GM11168 (cell line): ENCODE measurements around the gene MED15.

ENCODE experiments used
- in situ Hi-C: fragments of 300-500 bp; cut with MboI; formaldehyde crosslinking; loops from one replicate; pipeline ENCODE4 v1.12.0; 2022; ENCODE audit warnings: low sequenced_read_pairs; ENCODE audit not compliant: unreplicated experiment

The MED15 gene

DNA sequence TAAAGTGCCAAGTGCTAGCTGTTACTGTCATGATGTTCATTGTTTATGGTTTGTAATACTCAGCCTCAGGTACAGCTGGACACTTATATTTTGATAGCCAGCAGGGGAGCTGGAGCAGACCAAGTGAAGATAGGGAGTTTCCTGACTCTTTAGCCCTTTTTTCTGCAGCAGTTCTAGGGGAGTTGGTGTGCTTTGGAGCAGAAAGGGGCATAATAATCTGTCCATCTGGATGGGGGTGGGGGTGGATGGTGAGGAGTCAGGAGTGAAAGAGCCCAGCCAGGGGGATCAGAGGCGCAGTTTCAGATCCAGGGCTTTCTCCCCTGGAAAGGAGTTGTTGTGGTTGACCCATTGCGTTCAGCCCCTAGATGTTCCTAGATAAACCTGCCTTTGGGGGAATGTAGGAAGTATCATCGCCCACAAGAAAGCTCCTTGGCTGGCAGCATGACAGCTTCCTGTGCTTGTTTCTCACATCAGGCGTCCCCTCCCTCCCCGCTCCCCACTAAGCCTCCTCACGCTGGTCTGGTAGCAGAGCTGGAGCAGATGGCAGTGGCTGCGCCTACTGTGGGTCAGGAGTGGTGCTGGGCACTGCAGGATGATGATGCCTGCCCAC is 41.9 kb downstream of the MED15 start:
- in situ Hi-C loops = no loop called here

- in situ Hi-C loops = no loop called here
These were observed 42.8 kb downstream of the MED15 start for GRCh38 chr22:20550057-20550817.

DNA sequence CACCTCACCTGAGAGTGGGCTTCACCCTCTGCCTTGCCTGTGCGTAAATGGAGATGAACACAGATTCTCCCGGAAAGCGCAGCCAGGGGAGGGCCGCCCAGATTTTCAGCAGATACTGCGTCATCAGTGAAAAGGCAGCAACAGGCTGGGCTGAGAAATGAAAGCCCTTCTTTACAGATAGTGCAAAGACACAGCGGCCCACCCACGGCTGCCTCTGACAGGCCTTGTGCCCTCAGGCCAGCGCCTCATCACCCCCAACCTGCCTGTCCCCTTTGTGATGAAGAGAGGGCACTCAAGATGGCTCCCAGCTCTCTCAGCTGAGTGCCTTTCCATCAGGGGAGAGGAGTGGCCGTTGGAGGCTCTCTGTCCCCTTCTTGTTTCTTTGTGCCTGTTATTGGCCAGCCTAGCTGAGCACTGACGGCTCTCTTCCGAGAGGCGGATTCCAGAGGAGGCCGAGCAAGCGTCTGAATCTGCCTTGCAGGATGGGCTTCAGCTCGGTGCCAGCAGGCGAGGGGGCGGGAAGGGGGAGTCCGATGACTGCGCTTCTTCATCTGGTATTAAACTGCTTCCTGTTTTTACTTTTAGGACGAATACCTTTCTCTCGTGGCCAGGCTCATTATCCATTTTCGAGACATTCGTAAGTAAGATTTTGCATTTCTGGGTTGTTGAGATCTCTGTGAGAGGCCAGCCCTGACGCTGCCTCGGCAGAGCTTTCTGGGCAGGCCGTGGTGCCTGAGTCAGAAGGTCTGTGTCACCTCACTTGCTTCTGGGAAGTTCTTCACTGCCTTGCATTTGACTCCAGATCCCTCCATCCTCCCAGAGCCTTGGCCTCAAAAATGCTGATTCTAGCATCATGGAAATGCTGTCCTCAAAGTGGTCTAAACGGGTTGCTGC is 43.7 kb downstream of the MED15 start:
- in situ Hi-C loops = no loop called here

DNA sequence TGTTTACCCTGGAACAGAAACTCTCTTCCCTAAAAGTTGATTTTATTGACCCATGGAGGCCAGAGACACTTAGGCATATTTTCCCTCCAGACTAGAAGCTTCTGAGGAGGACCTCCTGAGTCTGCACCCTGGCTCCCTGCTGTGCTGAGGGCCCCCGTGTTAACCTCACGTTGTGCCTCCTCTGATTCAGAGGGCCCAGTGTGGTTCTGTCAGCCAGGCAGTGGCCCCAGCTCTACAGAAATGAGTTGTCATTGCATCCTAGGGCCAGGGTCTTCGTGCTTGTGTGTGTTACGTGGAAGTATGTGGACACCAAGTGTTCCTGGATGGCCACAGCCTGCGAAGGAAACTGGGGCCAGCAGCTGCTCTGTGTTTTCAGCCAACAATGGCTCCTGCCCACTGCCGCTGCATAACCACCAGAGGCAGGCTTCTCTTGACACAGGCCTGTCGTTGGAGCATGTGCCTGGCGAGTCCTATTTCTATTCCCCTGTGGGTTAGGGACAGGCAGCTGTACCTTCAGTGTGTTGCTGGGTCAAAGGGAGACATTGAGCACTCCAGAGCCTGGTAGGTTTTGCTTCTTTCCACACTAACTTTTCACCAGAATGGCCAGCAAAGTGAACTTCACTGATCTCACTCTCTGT is 44.5 kb downstream of the MED15 start:
- in situ Hi-C loops = no loop called here

DNA sequence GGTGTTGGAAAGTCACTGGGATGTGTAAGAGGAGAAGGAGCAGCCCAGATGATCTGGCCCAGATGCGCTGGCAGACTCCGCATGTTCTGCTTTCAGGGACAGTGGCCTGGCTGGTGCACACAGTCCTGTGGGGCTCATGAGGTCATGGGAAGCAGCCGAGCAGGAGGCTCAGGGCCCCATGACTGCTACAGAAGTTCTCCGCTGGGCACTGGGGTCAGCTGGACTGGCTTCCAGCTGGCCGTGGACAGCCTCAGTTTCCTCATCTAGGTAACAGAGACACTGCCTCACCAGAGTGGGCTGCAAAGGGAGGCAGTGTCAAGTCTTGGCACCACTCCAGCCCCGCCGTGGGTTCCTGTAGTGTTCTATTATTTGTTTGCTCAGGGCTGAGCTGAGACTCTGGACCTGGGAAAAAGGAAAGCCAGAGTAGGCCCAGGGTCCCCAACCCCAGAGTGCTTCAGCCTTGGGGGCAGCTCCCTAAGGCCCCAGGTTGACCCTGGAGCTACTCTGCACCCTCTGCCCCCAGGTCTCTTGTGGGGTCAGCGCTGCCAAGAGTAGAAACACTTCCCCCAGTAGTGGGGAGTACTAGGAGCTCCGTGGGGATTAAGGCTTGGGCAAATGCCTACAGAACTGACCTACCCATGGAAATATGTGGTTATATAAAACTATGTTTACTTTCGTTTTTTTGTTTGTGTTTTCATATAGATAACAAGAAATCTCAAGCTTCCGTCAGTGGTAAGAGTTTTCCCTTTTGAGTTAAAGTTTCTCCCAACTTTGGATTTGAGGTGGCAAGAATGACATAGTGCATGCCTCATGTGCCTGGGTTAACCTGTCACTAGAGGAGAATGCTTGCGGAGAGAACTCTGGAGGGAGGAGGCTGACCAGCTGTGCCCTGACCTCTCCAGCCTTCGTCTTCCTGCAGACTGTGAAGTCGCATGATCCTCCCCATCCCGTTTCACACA is 45.3 kb downstream of the MED15 start:
- in situ Hi-C loops = no loop called here

DNA sequence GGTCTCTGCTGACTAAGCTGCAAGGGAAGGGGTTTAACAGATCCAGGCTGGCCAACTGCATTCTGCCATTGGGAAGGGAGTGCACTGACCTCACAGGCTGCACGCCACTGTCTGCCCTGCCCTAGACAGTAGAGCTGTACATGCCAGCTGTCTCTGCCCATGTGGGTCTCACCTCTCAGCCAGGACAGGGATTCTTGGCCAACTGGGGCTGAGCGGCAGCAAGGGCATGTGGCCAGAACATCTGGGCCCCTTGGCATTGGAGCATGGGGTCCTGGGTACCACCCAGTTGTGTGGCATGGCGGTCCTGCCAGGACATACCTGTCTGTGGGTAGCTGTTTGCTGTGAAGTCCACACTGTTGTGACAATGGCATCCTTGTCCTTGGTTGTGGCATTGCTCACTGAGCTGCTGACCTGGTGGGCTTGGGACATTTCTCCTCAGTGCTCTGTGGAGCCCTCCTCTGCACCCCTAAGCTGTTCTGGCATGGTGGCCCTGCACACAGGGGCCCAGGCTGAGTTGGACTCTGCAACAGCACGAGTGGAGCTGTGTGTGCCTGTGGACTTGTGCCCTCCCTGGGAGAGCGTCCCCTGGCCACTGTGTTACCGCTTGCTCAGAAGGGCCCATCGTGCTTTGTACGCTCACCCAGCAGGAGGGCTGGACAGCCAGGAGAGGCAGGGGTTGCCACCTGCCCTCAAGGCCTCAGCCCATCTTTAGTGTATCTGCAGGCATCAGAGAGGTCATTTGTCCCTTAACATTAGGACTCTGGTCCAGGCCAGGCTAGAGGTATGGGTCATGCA is 46.7 kb downstream of the MED15 start:
- in situ Hi-C loops = no loop called here

DNA sequence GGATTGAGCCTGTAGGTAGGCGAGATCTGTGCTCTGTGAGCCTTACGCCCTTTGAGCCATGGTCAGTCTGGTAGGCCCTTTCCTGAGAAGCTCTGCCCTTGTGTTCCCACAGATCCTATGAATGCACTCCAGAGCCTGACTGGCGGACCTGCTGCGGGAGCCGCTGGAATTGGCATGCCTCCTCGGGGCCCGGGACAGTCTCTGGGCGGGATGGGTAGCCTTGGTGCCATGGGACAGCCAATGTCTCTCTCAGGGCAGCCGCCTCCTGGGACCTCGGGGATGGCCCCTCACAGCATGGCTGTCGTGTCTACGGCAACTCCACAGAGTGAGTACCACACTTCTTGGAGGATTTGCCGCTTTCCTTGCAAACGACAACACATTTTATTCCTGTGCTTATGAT is 47.4 kb downstream of the MED15 start:
- in situ Hi-C loops = no loop called here

DNA sequence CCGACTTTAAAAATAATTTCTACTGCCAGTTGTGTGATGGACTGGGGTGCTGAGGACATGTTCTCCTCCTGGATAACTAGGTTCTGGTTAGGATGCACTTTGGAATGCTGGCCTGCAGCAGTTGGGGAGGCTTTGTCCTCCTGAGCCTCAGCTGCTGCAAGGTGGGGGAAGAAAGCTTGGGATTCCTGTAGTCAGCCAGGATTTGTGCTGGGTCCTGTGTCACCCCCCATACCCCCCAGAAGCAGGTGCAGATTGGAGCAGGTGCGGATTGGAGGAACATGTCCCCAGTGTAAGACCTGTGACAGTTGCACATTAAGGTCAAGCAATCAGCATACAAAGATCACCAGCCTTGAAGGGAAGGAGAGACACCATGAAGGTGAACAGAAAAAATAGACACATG is 51.1 kb downstream of the MED15 start:
- in situ Hi-C loops = no loop called here

DNA sequence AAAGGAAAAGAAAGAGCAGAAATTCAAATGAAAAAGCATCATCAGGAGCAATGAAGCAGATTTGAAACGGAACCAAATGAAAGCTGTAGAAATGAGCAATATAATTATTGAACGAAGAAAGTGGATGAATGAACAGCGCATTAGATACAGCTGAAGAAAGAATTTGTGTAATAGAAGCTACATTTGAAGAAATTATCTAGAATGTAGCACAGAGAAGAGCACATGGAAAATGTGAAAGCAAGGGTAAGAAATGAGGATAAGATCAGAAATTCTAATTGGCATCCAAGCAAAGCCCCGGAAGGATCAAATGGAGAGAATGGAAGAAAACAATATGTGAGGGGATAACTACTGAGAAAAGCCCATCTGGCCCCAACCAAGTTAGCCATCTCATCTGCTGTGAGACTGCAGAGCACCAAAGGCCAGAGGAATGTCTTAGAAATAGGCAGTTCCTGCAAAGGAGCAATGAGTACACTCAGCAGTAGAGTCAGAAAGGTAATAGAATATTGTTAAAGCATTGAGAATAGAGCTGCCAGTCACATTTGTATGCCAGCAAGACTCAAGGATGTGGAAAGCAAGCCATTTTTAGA is 51.9 kb downstream of the MED15 start:
- in situ Hi-C loops = no loop called here

GRCh38 chr22:20560716-20561115 is 53.3 kb downstream of the MED15 start:
- in situ Hi-C loops = no loop called here

DNA sequence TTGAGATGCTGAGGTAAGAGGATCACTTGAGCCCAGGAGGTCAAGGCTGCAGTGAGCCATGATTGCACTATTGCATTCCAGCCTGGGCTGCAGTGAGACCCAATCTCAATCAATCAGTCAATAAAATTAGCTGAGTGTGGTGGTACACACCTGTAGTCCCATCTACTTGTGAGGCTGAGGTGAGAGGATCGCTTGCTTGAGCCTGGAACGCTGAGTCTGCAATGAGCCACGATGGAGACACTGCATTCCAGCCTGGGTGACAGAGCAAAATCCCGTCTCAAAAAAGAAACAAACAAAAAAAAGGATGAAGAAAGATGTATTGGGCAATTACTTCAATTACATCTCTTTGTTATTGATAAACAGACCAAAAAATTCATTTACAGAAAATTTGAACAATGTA is 54.5 kb downstream of the MED15 start:
- in situ Hi-C loops = no loop called here

GRCh38 chr22:20562607-20563465 is 55.4 kb downstream of the MED15 start:
- in situ Hi-C loops = no loop called here

- in situ Hi-C loops = no loop called here
These were observed 56.1 kb downstream of the MED15 start for GRCh38 chr22:20563466-20563906.

GRCh38 chr22:20563941-20564371 is 56.5 kb downstream of the MED15 start:
- in situ Hi-C loops = no loop called here

DNA sequence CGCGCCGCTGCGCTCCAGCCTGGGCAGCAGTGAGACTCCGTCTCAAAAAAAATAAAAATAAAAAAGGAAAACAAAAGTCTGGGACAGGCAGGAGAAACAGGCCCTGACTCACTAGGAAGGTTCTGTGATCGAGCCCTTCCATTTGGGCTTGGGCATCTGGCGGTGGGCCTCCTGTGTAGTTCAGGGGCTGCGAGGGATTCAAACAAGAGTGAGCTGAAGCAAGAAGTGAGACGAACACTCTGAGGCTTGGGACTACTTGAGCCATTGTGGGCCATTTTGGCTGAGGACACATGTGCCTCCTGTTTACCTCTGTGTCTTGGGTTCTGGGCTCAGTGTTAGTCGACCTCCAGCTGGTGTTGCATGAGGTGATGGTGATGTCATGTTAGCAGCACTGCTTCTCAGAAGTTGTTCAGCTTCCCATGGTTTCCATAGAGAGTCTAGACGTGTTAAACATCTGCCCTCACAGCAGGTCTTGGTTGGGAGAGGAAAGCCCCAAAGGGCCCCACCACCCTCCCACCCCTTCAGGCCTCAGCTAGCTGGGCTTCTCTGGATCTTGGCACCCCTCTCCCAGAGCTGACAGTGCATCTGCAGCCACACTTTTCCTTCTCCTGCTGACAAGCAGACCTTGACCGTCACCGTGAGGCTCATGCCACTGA is 57.8 kb downstream of the MED15 start:
- in situ Hi-C loops = no loop called here

DNA sequence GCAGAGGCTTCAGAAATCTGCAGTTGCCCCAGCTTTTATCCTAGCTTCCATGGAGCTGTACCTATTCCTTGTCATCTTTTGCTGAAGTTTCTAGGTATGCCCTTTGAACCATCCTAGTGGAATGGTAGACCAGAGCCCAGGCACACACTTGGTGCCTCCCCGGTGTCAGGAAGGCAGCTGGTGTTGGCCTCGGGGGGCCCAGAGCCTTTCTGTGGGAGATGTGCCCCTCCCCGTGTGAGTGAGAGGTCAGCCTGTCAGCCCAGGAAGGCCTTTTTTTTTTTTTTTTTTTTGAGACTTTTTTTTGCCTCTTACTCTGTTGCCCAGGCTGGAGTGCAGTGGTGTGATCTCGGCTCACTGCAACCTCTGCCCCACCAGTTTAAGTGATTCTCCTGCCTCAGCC is 58.4 kb downstream of the MED15 start:
- in situ Hi-C loops = no loop called here
